A549 (cell line): ENCODE results near the gene IRF5. TPM values are rescaled to one million over a fixed set of nuclear protein-coding genes. Genes with fewer than 3 reads are reported as not detected.

Experiments used
- ATAC-seq, 2 experiments: fragments of 200-7000 bp in 1 of 2; fragments of >200 bp in 1 of 2; cut with Nextera tagmentation in 1 of 2; cut with Tn5 transposase in 1 of 2; 3 replicates each; pipeline versions ENCODE4 v1.8.0 to v1.9.1; 2018 to 2020; ENCODE audit warnings: mild to moderate bottlenecking in 1 of 2, moderate library complexity in 1 of 2
- CTCF ChIA-PET: fragments of 300-600 bp; sonication (Branson Sonifier 250); formaldehyde crosslinking; extraction: SDS; loops from one replicate; lab custom pipeline; 2021; ENCODE audit warnings: antibody characterized with exemption, inconsistent platforms; lab: Yijun Ruan, JAX
- POLR2A ChIA-PET: fragments of 350-600 bp; formaldehyde crosslinking; extraction: SDS; loops from one replicate; lab custom pipeline; 2021; ENCODE audit warnings: antibody characterized with exemption, inconsistent platforms; lab: Yijun Ruan, JAX
- DNase-seq, 2 experiments: peaks; one replicate each; pipeline versions ENCODE4 v3.0.0 to v3.0.0-alpha.2; 2011 to 2016; ENCODE audit warnings: low read depth in 1 of 2, low spot score in 1 of 2
- FAIRE-seq: peaks from 2 replicates; lab custom pipeline; 2011; peaks lifted over from hg19 to GRCh38; lab: Jason Lieb, UNC
- H3K27ac ChIP-seq, 2 experiments: fragments of >200 bp; sonication (Bioruptor Twin); formaldehyde crosslinking; 3 replicates each; pipeline ENCODE4 v1.5.1; 2016 to 2017
- H3K4me1 ChIP-seq: fragments of >200 bp; sonication (Bioruptor Twin); formaldehyde crosslinking; 3 replicates; pipeline ENCODE4 v1.6.1; 2016
- H3K4me2 ChIP-seq: fragments of >200 bp; sonication (Bioruptor Twin); formaldehyde crosslinking; 3 replicates; pipeline ENCODE4 v1.6.1; 2016
- H3K4me3 ChIP-seq: fragments of >200 bp; sonication (Bioruptor Twin); formaldehyde crosslinking; 3 replicates; pipeline ENCODE4 v1.5.1; 2016
- H3K9me3 ChIP-seq: fragments of >200 bp; sonication (Bioruptor Twin); formaldehyde crosslinking; 3 replicates; pipeline ENCODE4 v1.6.1; 2016
- BCL3 ChIP-seq: fragments of >200 bp; sonication (Bioruptor Twin); formaldehyde crosslinking; IDR thresholded peaks from 3 replicates; pipeline ENCODE4 v1.6.1; 2016
- CBX2 ChIP-seq: fragments of 200-600 bp; sonication (generic); IDR thresholded peaks from 2 replicates; pipeline ENCODE4 v1.6.1; 2016; ENCODE audit warnings: low read depth, mild to moderate bottlenecking, borderline replicate concordance
- CBX8 ChIP-seq: fragments of 200-600 bp; sonication (generic); IDR thresholded peaks from 2 replicates; pipeline ENCODE4 v1.6.1; 2016
- CHD4 ChIP-seq: fragments of 200-600 bp; sonication (generic); IDR thresholded peaks from 2 replicates; pipeline ENCODE4 v1.6.1; 2016; ENCODE audit warnings: antibody characterized with exemption, mild to moderate bottlenecking, borderline replicate concordance
- GATA3 ChIP-seq: IDR thresholded peaks from 2 replicates; pipeline ENCODE4 v1.6.1; 2012; ENCODE audit warnings: borderline replicate concordance
- JUN ChIP-seq, 2 experiments: fragments of >200 bp; sonication (Bioruptor Twin); formaldehyde crosslinking; IDR thresholded peaks; 2 replicates in 1 of 2; 3 replicates in 1 of 2; pipeline ENCODE4 v1.6.1; 2016 to 2017
- MAZ ChIP-seq: fragments of 150-350 bp; IDR thresholded peaks from 2 replicates; pipeline ENCODE4 v1.6.1; 2014; ENCODE audit warnings: antibody characterized with exemption, low read depth, low read length, borderline replicate concordance
- REST ChIP-seq: fragments of 200-600 bp; sonication (generic); IDR thresholded peaks from 2 replicates; pipeline ENCODE4 v1.6.1; 2016; ENCODE audit warnings: antibody characterized with exemption, mild to moderate bottlenecking, moderate library complexity
- TP53 ChIP-seq: fragments of 250-450 bp; sonication (Bioruptor Pico); IDR thresholded peaks from 2 replicates; pipeline ENCODE4 v1.5.0; 2021; ENCODE audit warnings: mild to moderate bottlenecking, moderate library complexity
- WGBS: methylation state at CpG from one replicate; pipeline ENCODE4 v1.1.6; 2017; ENCODE audit errors: missing lambda C conversion rate; 5-methylcytosine and 5-hydroxymethylcytosine counted together
- polyA plus RNA-seq, 4 experiments: library from polyadenylated mRNA; depleted of rRNA in 3 of 4; stranded (reverse); fragments of >200 nt; fragmentation: RNase III in 1 of 4; extraction: RNeasy Plus Mini Kit Qiagen cat#74134 plus additional on column Dnase treatment in 1 of 4; gene quantifications; 2 replicates in 3 of 4; 3 replicates in 1 of 4; pipeline ENCODE4 v1.2.3, GENCODE V29; 2011 to 2017

IRF5 gene
- polyA plus RNA-seq, 2 of the 4 experiments (the other 2 are of a cell fraction): 5.5 to 8.7 TPM

GRCh38 chr7:128923411-128923800 lies 14.3 kb upstream of the IRF5 start:
- DNase-seq: no peak

GRCh38 chr7:128924707-128925588 lies 12.8 kb upstream of the IRF5 start:
- ATAC-seq (no peak), FAIRE-seq (no peak), DNase-seq (no peak)
- Histone ChIP-seq H3K9me3 (no peaks in the 10 kb centered on the region), H3K4me3 (no peak overlapping the region), H3K27ac (no peak overlapping the region), H3K4me2 (no peak overlapping the region), H3K4me1 (no peaks in the 10 kb centered on the region)
- ChIA-PET CTCF (interaction anchor here (0.7 to 1.2 kb wide), 2 partner anchors 14 to 30 kb away, joined by 3 to 4 read pairs; no protein-coding TSS in a partner anchor), POLR2A (no interaction called here)
- no peak for TF ChIP-seq CHD4
- 55% methylated on average over 8 of the region's 8 CpGs for WGBS

More at GRCh38 chr7:128923411-128923800, 14.3 kb upstream of the IRF5 start:
- no peaks in the 10 kb centered on the region for H3K9me3 ChIP-seq
- ChIA-PET POLR2A (no interaction called here), CTCF (interaction anchor here (2.7 kb wide), 1 partner anchor 168 kb away, joined by 7 read pairs; no protein-coding TSS in a partner anchor)
- no peaks in the 10 kb centered on the region for H3K4me1 ChIP-seq
- H3K4me3 ChIP-seq: no peak overlapping the region
- TF ChIP-seq JUN (IDR thresholded peaks at IDR 0.05): no peak
- peak; percentile 42; the same call in 1 of the 2 replicates for TF ChIP-seq REST
- no peak overlapping the region for H3K4me2 ChIP-seq
- ATAC-seq (peak; percentile 24 to 36; a peak in 3 of 6 replicates), FAIRE-seq (no peak)
- WGBS: 58% methylated on average over 5 of the region's 5 CpGs
- H3K27ac ChIP-seq: no peak overlapping the region

GRCh38 chr7:128928159-128928813 lies 9.4 kb upstream of the IRF5 start:
- no peak overlapping the region for H3K4me2 ChIP-seq
- H3K9me3 ChIP-seq: no peaks in the 10 kb centered on the region
- H3K27ac ChIP-seq: no peak overlapping the region
- no peak for FAIRE-seq
- peak in 1 of 2 experiments; percentile 20; a peak in 1 of 6 replicates for ATAC-seq
- H3K4me1 ChIP-seq: no peaks in the 10 kb centered on the region
- no peak for DNase-seq
- ChIA-PET CTCF (interaction anchor here (0.9 to 1.4 kb wide), 2 partner anchors 163 to 197 kb away, joined by 4 read pairs; no protein-coding TSS in a partner anchor), POLR2A (no interaction called here)
- no peak overlapping the region for H3K4me3 ChIP-seq
- WGBS: 58% methylated on average over 8 of the region's 8 CpGs
- TF ChIP-seq REST (no peak), GATA3 (no peak), TP53 (CRISPR knock-in tag) (no peak), BCL3 (no peak), MAZ (no peak), CBX2 (no peak), CBX8 (no peak)
